Testis (tissue), 2 donors: ENCODE measurements around the gene CSF1.

Source experiments
- CTCF ChIP-seq, 3 experiments: fragments of 450-650 bp in 2 of 3; fragments of 200-600 bp in 1 of 3; sonication (generic) in 1 of 3; IDR thresholded peaks; one replicate each; pipeline ENCODE4 v1.5.1; 2016 to 2019; ENCODE audit warnings: antibody characterized with exemption in 3 of 3, mild to moderate bottlenecking in 2 of 3, moderate library complexity in 1 of 3
- POLR2A ChIP-seq: fragments of 450-650 bp; IDR thresholded peaks from one replicate; pipeline ENCODE4 v1.6.1; 2017; ENCODE audit warnings: antibody characterized with exemption, mild to moderate bottlenecking, moderate library complexity

DNA sequence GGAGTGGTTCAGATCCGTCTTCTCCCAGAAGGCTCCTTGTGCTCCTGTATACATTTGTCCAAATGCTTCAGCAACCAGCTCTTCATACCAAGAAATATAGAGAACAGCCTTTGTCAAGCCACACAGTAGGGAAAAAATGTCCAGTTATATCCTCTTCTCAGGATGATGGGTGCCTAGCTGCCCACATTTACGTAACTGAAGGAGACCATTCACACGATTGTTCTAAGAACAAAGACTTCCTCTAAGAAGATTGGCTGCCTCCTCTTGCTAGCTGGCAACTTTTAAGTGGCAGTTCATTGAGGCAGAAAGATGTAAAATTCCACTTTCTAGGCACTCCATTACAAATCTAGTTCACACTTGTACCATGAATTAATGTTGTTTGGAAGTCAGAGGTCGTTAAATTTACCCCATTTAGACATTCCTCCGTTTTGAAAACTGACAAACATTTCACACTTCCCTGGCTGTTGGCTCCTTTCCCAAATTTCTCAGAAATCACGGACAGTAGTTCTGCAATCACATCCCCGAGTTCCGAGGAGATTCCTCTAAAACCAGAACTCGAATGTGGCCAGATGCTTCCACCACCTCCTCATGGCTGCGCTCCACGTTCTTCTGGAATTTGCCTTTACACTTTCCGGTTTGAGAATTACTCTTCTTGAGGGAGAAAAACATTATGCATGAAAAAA is 45.6 kb upstream of the CSF1 start:
- TF ChIP-seq CTCF (IDR thresholded peaks at IDR 0.05) (no peak), POLR2A (no peak)
